IMR-90 (cell line): ENCODE measurements around the gene BCS1L. TPM values are rescaled to one million over a fixed set of nuclear protein-coding genes. Genes with fewer than 3 reads are reported as not detected.

Experiments
- ATAC-seq: fragments of 200-7000 bp; cut with Tn5 transposase; 2 replicates; pipeline ENCODE4 v1.9.1; 2020; ENCODE audit warnings: low read depth, mild to moderate bottlenecking, moderate library complexity
- BruUV-seq: library from RNA; stranded (reverse); fragments of 400-500 nt; replicated peaks from 2 replicates; lab custom pipeline; 2021; lab: Mats Ljungman, UMichigan
- CTCF ChIA-PET: fragments of 300-600 bp; formaldehyde crosslinking; extraction: SDS; loops from one replicate; lab custom pipeline; 2021; ENCODE audit warnings: antibody characterized with exemption; lab: Yijun Ruan, JAX
- POLR2A ChIA-PET: fragments of 300-600 bp; sonication (Branson Sonifier 250); formaldehyde crosslinking; loops from one replicate; lab custom pipeline; 2022; ENCODE audit warnings: antibody characterized with exemption; ENCODE audit not compliant: unreplicated experiment; lab: Charles Lee
- DNase-seq: peaks from one replicate; pipeline ENCODE4 v3.0.0; 2013
- H2AFZ ChIP-seq: replicated peaks from 2 replicates; pipeline ENCODE3; 2013; ENCODE audit warnings: low read length, mild to moderate bottlenecking; ENCODE audit not compliant: poor library complexity
- H2AK5ac ChIP-seq: 2 replicates; pipeline ENCODE4 v1.6.1; 2013; ENCODE audit warnings: low read depth, low read length, inconsistent platforms
- H2AK9ac ChIP-seq: replicated peaks from 2 replicates; pipeline ENCODE3; 2013; ENCODE audit warnings: mild to moderate bottlenecking, low read depth, low read length, moderate library complexity; ENCODE audit not compliant: poor library complexity
- H2BK120ac ChIP-seq: 2 replicates; pipeline ENCODE4 v1.6.1; 2013; ENCODE audit warnings: low read depth, low read length, inconsistent platforms
- H2BK15ac ChIP-seq: 3 replicates; pipeline ENCODE4 v1.6.1; 2013; ENCODE audit warnings: low read depth, low read length, inconsistent platforms
- H2BK20ac ChIP-seq: 2 replicates; pipeline ENCODE4 v1.6.1; 2013; ENCODE audit warnings: low read depth, mild to moderate bottlenecking, inconsistent platforms, low read length, moderate library complexity
- H2BK5ac ChIP-seq: 2 replicates; pipeline ENCODE4 v1.6.1; 2013; ENCODE audit warnings: mild to moderate bottlenecking, low read depth, low read length, inconsistent platforms; ENCODE audit not compliant: poor library complexity, severe bottlenecking
- H3K14ac ChIP-seq: replicated peaks from 2 replicates; pipeline ENCODE4 v1.6.1; 2013; ENCODE audit warnings: low read depth, low read length, inconsistent platforms
- H3K18ac ChIP-seq: 2 replicates; pipeline ENCODE4 v1.6.1; 2013; ENCODE audit warnings: low read depth, low read length, control low read depth
- H3K23ac ChIP-seq: 2 replicates; pipeline ENCODE4 v1.6.1; 2013; ENCODE audit warnings: low read depth, low read length, inconsistent platforms
- H3K27ac ChIP-seq: 2 replicates; pipeline ENCODE4 v1.5.1; 2013; ENCODE audit warnings: mild to moderate bottlenecking, control low read depth, low read length; ENCODE audit not compliant: insufficient read depth
- H3K27me3 ChIP-seq: 2 replicates; pipeline ENCODE4 v1.6.1; 2013; ENCODE audit warnings: low read length; ENCODE audit not compliant: control insufficient read depth, insufficient read depth
- H3K36me3 ChIP-seq: 2 replicates; pipeline ENCODE4 v1.6.1; 2013; ENCODE audit warnings: low read length, mixed read lengths; ENCODE audit not compliant: control insufficient read depth, insufficient read depth
- H3K4ac ChIP-seq: 2 replicates; pipeline ENCODE4 v1.6.1; 2013; ENCODE audit warnings: low read depth, low read length, inconsistent platforms
- H3K4me1 ChIP-seq: 2 replicates; pipeline ENCODE4 v1.6.1; 2013; ENCODE audit warnings: low read length, mixed read lengths; ENCODE audit not compliant: control insufficient read depth, insufficient read depth
- H3K4me2 ChIP-seq: 2 replicates; pipeline ENCODE4 v1.6.1; 2013; ENCODE audit warnings: low read depth, mild to moderate bottlenecking, control low read depth, low read length, moderate library complexity
- H3K4me3 ChIP-seq: 2 replicates; pipeline ENCODE4 v1.5.1; 2013; ENCODE audit warnings: low read depth, mild to moderate bottlenecking, control low read depth, low read length, moderate library complexity; ENCODE audit not compliant: insufficient read depth
- H3K56ac ChIP-seq: 2 replicates; pipeline ENCODE4 v1.6.1; 2013; ENCODE audit warnings: low read length, inconsistent platforms; ENCODE audit not compliant: insufficient read depth; ENCODE audit errors: extremely low read depth
- H3K79me1 ChIP-seq, 2 experiments: 2 replicates each; pipeline ENCODE4 v1.6.1; 2013; ENCODE audit warnings: low read length in 2 of 2, inconsistent platforms in 1 of 2, low read depth in 1 of 2
- H3K9ac ChIP-seq: 2 replicates; pipeline ENCODE4 v1.6.1; 2013; ENCODE audit warnings: low read depth, low read length, control low read depth
- H3K9me1 ChIP-seq: 2 replicates; pipeline ENCODE4 v1.6.1; 2013; ENCODE audit warnings: low read length, inconsistent platforms; ENCODE audit not compliant: insufficient read depth
- H3K9me3 ChIP-seq: 2 replicates; pipeline ENCODE4 v1.6.1; 2013; ENCODE audit warnings: low read length; ENCODE audit not compliant: control insufficient read depth, insufficient read depth
- H4K20me1 ChIP-seq: 2 replicates; pipeline ENCODE4 v1.6.1; 2013; ENCODE audit warnings: low read length, inconsistent platforms; ENCODE audit not compliant: insufficient read depth
- H4K5ac ChIP-seq: 2 replicates; pipeline ENCODE4 v1.6.1; 2013; ENCODE audit warnings: mild to moderate bottlenecking, low read depth, low read length, control low read depth
- H4K8ac ChIP-seq, 2 experiments: 2 replicates each; pipeline ENCODE4 v1.6.1; 2013; ENCODE audit warnings: low read depth in 2 of 2, low read length in 2 of 2, control low read depth in 1 of 2, inconsistent platforms in 1 of 2
- H4K91ac ChIP-seq: 2 replicates; pipeline ENCODE4 v1.6.1; 2013; ENCODE audit warnings: low read depth, low read length, inconsistent platforms; ENCODE audit not compliant: insufficient read depth
- BHLHE40 ChIP-seq: fragments of 150-350 bp; IDR thresholded peaks from 2 replicates; pipeline ENCODE4 v1.6.1; 2016; ENCODE audit warnings: mild to moderate bottlenecking, low read depth, low read length
- CEBPB ChIP-seq: IDR thresholded peaks from 2 replicates; pipeline ENCODE4 v1.6.1; 2012; ENCODE audit warnings: low read depth, low read length, improper control_type of control experiment
- FOS ChIP-seq: fragments of 150-350 bp; IDR thresholded peaks from 2 replicates; pipeline ENCODE4 v1.6.1; 2016; ENCODE audit warnings: low read depth, low read length
- MXI1 ChIP-seq: IDR thresholded peaks from 2 replicates; pipeline ENCODE4 v1.6.1; 2012; ENCODE audit warnings: low read depth, mild to moderate bottlenecking, low read length, moderate library complexity, borderline replicate concordance
- POLR2A ChIP-seq: IDR thresholded peaks from 2 replicates; pipeline ENCODE4 v1.6.1; 2012; ENCODE audit warnings: mild to moderate bottlenecking, low read depth, low read length
- RAD21 ChIP-seq: IDR thresholded peaks from 2 replicates; pipeline ENCODE4 v1.6.1; 2012; ENCODE audit warnings: low read length, improper control_type of control experiment
- RCOR1 ChIP-seq: IDR thresholded peaks from 2 replicates; pipeline ENCODE4 v1.6.1; 2012; ENCODE audit warnings: mild to moderate bottlenecking, low read length, improper control_type of control experiment; ENCODE audit not compliant: insufficient replicate concordance
- SMC3 ChIP-seq: fragments of 150-350 bp; IDR thresholded peaks from 2 replicates; pipeline ENCODE4 v1.6.1; 2016; ENCODE audit warnings: low read depth, mild to moderate bottlenecking, antibody characterized with exemption, low read length, moderate library complexity
- WGBS, 2 experiments: methylation state at CpG; one replicate each; pipeline versions ENCODE4 v1.1.5 to v1.1.7; 2013; ENCODE audit warnings: missing lambda C conversion rate in 2 of 2; ENCODE audit not compliant: insufficient read length in 1 of 2; ENCODE audit errors: extremely low coverage in 2 of 2; 5-methylcytosine and 5-hydroxymethylcytosine counted together
- dilution Hi-C: fragments of 300-500 bp; cut with HindIII; formaldehyde crosslinking; loops from one replicate; pipeline ENCODE4 v1.14.3; 2018; ENCODE audit warnings: low sequenced_read_pairs; ENCODE audit not compliant: unreplicated experiment
- in situ Hi-C: fragments of 300-500 bp; cut with MboI; formaldehyde crosslinking; loops from 3 replicates; pipeline ENCODE4 v1.14.3; 2019; ENCODE audit warnings: low sequenced_read_pairs, inconsistent platforms, mixed read lengths
- intact Hi-C: fragments of 100-400 bp; cut with micrococcal nuclease; formaldehyde crosslinking; loops from 2 replicates; pipeline ENCODE4 v1.10.0; 2022
- polyA plus RNA-seq, 3 experiments: library from polyadenylated mRNA; depleted of rRNA; stranded (reverse); fragments of >200 nt; gene quantifications; 2 replicates each; pipeline ENCODE4 v1.2.3, GENCODE V29; 2012; ENCODE audit warnings: low replicate concordance in 1 of 3
- total RNA-seq: library from RNA; depleted of rRNA; stranded (reverse); fragments of >200 nt; gene quantifications from 2 replicates; pipeline ENCODE4 v1.2.3, GENCODE V29; 2012
- TF ChIP-seq, protein P1 (sequence below): conservative IDR thresholded peaks from 2 replicates; pipeline ENCODE4 v1.5.1; 2012; ENCODE audit warnings: mild to moderate bottlenecking, low read depth, low read length, improper control_type of control experiment

Gene BCS1L
- total and polyA plus RNA-seq, 2 of the 4 experiments (the other 2 are of a cell fraction) = 39.1 to 56.7 TPM

DNA sequence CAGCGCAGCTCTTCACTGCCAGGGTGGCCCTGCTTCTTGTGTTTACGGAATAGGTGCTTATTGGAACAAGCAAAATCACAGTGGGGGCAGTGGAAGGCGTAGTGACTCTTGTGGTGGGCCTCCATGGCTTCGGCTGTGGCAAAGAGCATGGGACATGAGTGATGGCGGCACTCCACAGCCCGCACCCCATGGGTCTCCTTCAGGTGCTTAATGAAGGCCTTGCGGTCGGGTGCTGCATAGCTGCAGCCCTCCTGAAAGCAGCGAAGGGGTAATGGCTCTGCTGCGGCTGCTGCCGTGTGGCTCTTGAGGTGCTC, 10.7 kb upstream of the BCS1L start:
- peaks cover 7 to 16% of the 10 kb centered on the region in 2 experiments; a peak in 3 of 4 replicates for H3K79me1 ChIP-seq
- dilution Hi-C loops (no loop called here), in situ Hi-C loops (no loop called here), intact Hi-C loops (loop anchor here (1.0 to 10.0 kb wide), 5 partner anchors 79 to 356 kb away; partner anchors contain the start of gene TMBIM1)
- no peak overlapping the region for H4K5ac ChIP-seq
- no peak overlapping the region for H3K4me2 ChIP-seq
- no peak overlapping the region for H3K9ac ChIP-seq
- POLR2A ChIA-PET = no interaction called here
- no peak overlapping the region for H4K8ac ChIP-seq
- no peak overlapping the region for H2AK9ac ChIP-seq
- no peak overlapping the region for H4K91ac ChIP-seq
- TF ChIP-seq, protein P1, sequence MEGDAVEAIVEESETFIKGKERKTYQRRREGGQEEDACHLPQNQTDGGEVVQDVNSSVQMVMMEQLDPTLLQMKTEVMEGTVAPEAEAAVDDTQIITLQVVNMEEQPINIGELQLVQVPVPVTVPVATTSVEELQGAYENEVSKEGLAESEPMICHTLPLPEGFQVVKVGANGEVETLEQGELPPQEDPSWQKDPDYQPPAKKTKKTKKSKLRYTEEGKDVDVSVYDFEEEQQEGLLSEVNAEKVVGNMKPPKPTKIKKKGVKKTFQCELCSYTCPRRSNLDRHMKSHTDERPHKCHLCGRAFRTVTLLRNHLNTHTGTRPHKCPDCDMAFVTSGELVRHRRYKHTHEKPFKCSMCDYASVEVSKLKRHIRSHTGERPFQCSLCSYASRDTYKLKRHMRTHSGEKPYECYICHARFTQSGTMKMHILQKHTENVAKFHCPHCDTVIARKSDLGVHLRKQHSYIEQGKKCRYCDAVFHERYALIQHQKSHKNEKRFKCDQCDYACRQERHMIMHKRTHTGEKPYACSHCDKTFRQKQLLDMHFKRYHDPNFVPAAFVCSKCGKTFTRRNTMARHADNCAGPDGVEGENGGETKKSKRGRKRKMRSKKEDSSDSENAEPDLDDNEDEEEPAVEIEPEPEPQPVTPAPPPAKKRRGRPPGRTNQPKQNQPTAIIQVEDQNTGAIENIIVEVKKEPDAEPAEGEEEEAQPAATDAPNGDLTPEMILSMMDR = no peak
- TF ChIP-seq MXI1 = no peak
- no peak for TF ChIP-seq RCOR1
- TF ChIP-seq POLR2A = no peak
- no peak for TF ChIP-seq FOS
- TF ChIP-seq CEBPB = no peak
- no peak for TF ChIP-seq SMC3
- no peak for TF ChIP-seq RAD21
- TF ChIP-seq BHLHE40 = no peak
- H2AK5ac ChIP-seq = no peak overlapping the region
- H3K36me3 ChIP-seq = peaks cover 62% of the 10 kb centered on the region
- no peak overlapping the region for H3K23ac ChIP-seq
- H3K18ac ChIP-seq = no peak overlapping the region
- H2BK120ac ChIP-seq = no peak overlapping the region
- no peak overlapping the region for H3K27ac ChIP-seq
- no peak overlapping the region for H3K4me3 ChIP-seq
- 96% methylated on average over 7 of the region's 11 CpGs; no CpG with 5 or more reads in 1 of the 2 experiments for WGBS, 2 experiments
- no peak overlapping the region for H2BK15ac ChIP-seq
- H3K56ac ChIP-seq = no peak overlapping the region
- no peak overlapping the region for H2AFZ ChIP-seq
- no peaks in the 10 kb centered on the region for H3K27me3 ChIP-seq
- H3K4ac ChIP-seq = no peak overlapping the region
- BruUV-seq = no TSS peak
- CTCF ChIA-PET = interaction anchor here (1.8 kb wide), 1 partner anchor 10 kb away, joined by 4 read pairs; the partner anchor contains the start of genes BCS1L and ZNF142
- no peak overlapping the region for H2BK5ac ChIP-seq
- H3K9me1 ChIP-seq = no peaks in the 10 kb centered on the region
- no peak overlapping the region for H3K14ac ChIP-seq
- no peaks in the 10 kb centered on the region for H3K9me3 ChIP-seq
- ATAC-seq (no peak; the same call in 1 of the 2 replicates), DNase-seq (no peak)
- no peaks in the 10 kb centered on the region for H3K4me1 ChIP-seq
- H4K20me1 ChIP-seq = peaks cover 3% of the 10 kb centered on the region
- H2BK20ac ChIP-seq = no peak overlapping the region
